H9 (cell line): Measurements from ENCODE around the gene PHACTR1. TPM values are rescaled to one million over a fixed set of nuclear protein-coding genes. Genes with fewer than 3 reads are reported as not detected.

Source experiments
- DNase-seq: peaks from one replicate; pipeline ENCODE4 v3.0.0-alpha.2; 2017
- H2AFZ ChIP-seq: one replicate; pipeline ENCODE4 v1.6.1; 2013; ENCODE audit warnings: mild to moderate bottlenecking, low read length, control low read depth, moderate library complexity
- H2AK5ac ChIP-seq: 2 replicates; pipeline ENCODE4 v1.6.1; 2013; ENCODE audit warnings: low read length, control low read depth, mixed read lengths; ENCODE audit not compliant: insufficient read length
- H2BK120ac ChIP-seq: one replicate; pipeline ENCODE4 v1.6.1; 2013; ENCODE audit warnings: low read depth, mild to moderate bottlenecking, low read length, control low read depth, inconsistent platforms; ENCODE audit not compliant: poor library complexity, severe bottlenecking
- H2BK12ac ChIP-seq: 2 replicates; pipeline ENCODE4 v1.6.1; 2013; ENCODE audit warnings: low read length, control low read depth, mixed read lengths, low read depth; ENCODE audit not compliant: insufficient read length
- H2BK15ac ChIP-seq: 2 replicates; pipeline ENCODE4 v1.6.1; 2013; ENCODE audit warnings: low read depth, low read length, control low read depth
- H2BK20ac ChIP-seq: one replicate; pipeline ENCODE4 v1.6.1; 2013; ENCODE audit warnings: low read depth, mild to moderate bottlenecking, low read length, control low read depth, inconsistent platforms; ENCODE audit not compliant: poor library complexity, severe bottlenecking
- H2BK5ac ChIP-seq: 2 replicates; pipeline ENCODE4 v1.6.1; 2013; ENCODE audit warnings: low read length, control low read depth, mixed read lengths; ENCODE audit not compliant: insufficient read length
- H3K14ac ChIP-seq: 2 replicates; pipeline ENCODE4 v1.6.1; 2013; ENCODE audit warnings: low read length, control low read depth; ENCODE audit not compliant: insufficient read depth
- H3K18ac ChIP-seq: 2 replicates; pipeline ENCODE4 v1.6.1; 2013; ENCODE audit warnings: low read depth, mild to moderate bottlenecking, mixed read lengths, low read length, control low read depth; ENCODE audit not compliant: insufficient read length
- H3K23ac ChIP-seq: 2 replicates; pipeline ENCODE4 v1.6.1; 2013; ENCODE audit warnings: low read length, control low read depth, mixed read lengths, low read depth; ENCODE audit not compliant: insufficient read length
- H3K23me2 ChIP-seq: 2 replicates; pipeline ENCODE4 v1.6.1; 2013; ENCODE audit warnings: low read depth, mild to moderate bottlenecking, mixed read lengths, low read length, control low read depth; ENCODE audit not compliant: insufficient read length, poor library complexity, severe bottlenecking
- H3K27ac ChIP-seq: 2 replicates; pipeline ENCODE4 v1.5.1; 2013; ENCODE audit warnings: low read length, control low read depth, mixed read lengths, low read depth; ENCODE audit not compliant: insufficient read length
- H3K27me3 ChIP-seq: 2 replicates; pipeline ENCODE4 v1.6.1; 2013; ENCODE audit warnings: low read length, control low read depth, inconsistent platforms; ENCODE audit not compliant: insufficient read depth
- H3K4ac ChIP-seq: 2 replicates; pipeline ENCODE4 v1.6.1; 2013; ENCODE audit warnings: low read depth, mild to moderate bottlenecking, control low read depth, inconsistent platforms, low read length, moderate library complexity
- H3K4me1 ChIP-seq: 2 replicates; pipeline ENCODE4 v1.6.1; 2013; ENCODE audit warnings: low read length, control low read depth, inconsistent platforms; ENCODE audit not compliant: insufficient read depth
- H3K4me2 ChIP-seq: 2 replicates; pipeline ENCODE4 v1.6.1; 2013; ENCODE audit warnings: low read length, control low read depth, mixed read lengths; ENCODE audit not compliant: insufficient read length, insufficient read depth
- H3K56ac ChIP-seq: 2 replicates; pipeline ENCODE4 v1.6.1; 2013; ENCODE audit warnings: low read depth, mild to moderate bottlenecking, mixed read lengths, low read length, control low read depth; ENCODE audit not compliant: insufficient read length
- H3K79me1 ChIP-seq: 2 replicates; pipeline ENCODE4 v1.6.1; 2013; ENCODE audit warnings: low read depth, mild to moderate bottlenecking, moderate library complexity, low read length, control low read depth, inconsistent platforms; ENCODE audit not compliant: insufficient read depth, poor library complexity, severe bottlenecking
- H3K79me2 ChIP-seq: 2 replicates; pipeline ENCODE4 v1.6.1; 2013; ENCODE audit warnings: low read length, control low read depth, inconsistent platforms; ENCODE audit not compliant: insufficient read depth
- H3K9ac ChIP-seq: 2 replicates; pipeline ENCODE4 v1.6.1; 2013; ENCODE audit warnings: low read length, control low read depth, mixed read lengths; ENCODE audit not compliant: insufficient read length; ENCODE audit errors: extremely low read depth
- H3K9me3 ChIP-seq: one replicate; pipeline ENCODE4 v1.6.1; 2013; ENCODE audit warnings: low read depth, low read length, inconsistent platforms; ENCODE audit not compliant: control insufficient read depth
- H3T11ph ChIP-seq: one replicate; pipeline ENCODE4 v1.6.1; 2013; ENCODE audit warnings: mild to moderate bottlenecking, low read length, control low read depth, inconsistent platforms
- H4K20me1 ChIP-seq: one replicate; pipeline ENCODE4 v1.6.1; 2013; ENCODE audit not compliant: control insufficient read depth, insufficient read length, insufficient read depth
- H4K5ac ChIP-seq: 2 replicates; pipeline ENCODE4 v1.6.1; 2013; ENCODE audit warnings: low read depth, mild to moderate bottlenecking, mixed read lengths, low read length, control low read depth; ENCODE audit not compliant: insufficient read length
- H4K8ac ChIP-seq: replicated peaks from 2 replicates; pipeline ENCODE4 v1.6.1; 2013; ENCODE audit warnings: low read length, control low read depth, mixed read lengths, low read depth; ENCODE audit not compliant: insufficient read length
- H4K91ac ChIP-seq: 2 replicates; pipeline ENCODE4 v1.6.1; 2013; ENCODE audit warnings: low read depth, mild to moderate bottlenecking, moderate library complexity, mixed read lengths, low read length, control low read depth; ENCODE audit not compliant: insufficient read length
- H3K27ac Mint-ChIP-seq, 3 experiments: 2 replicates in 2 of 3; 3 replicates in 1 of 3; pipeline ENCODE4 v1.8.0; 2020 to 2021; ENCODE audit warnings: mixed read lengths in 3 of 3, mild to moderate bottlenecking in 1 of 3, moderate library complexity in 1 of 3
- H3K27me3 Mint-ChIP-seq: 2 replicates; pipeline ENCODE4 v1.8.0; 2021; ENCODE audit warnings: low read depth, mild to moderate bottlenecking, moderate library complexity, mixed read lengths
- H3K36me3 Mint-ChIP-seq, 3 experiments: 2 replicates in 2 of 3; 3 replicates in 1 of 3; pipeline ENCODE4 v1.8.0; 2020 to 2021; ENCODE audit warnings: low read depth in 3 of 3, mixed read lengths in 3 of 3; ENCODE audit not compliant: insufficient read depth in 1 of 3
- H3K4me1 Mint-ChIP-seq, 2 experiments: 2 replicates each; pipeline ENCODE4 v1.8.0; 2020; ENCODE audit warnings: mixed read lengths in 2 of 2
- H3K4me3 Mint-ChIP-seq, 2 experiments: 2 replicates in 1 of 2; 3 replicates in 1 of 2; pipeline ENCODE4 v1.8.0; 2020 to 2021; ENCODE audit warnings: mild to moderate bottlenecking in 2 of 2, mixed read lengths in 2 of 2, moderate library complexity in 1 of 2
- H3K9me3 Mint-ChIP-seq, 2 experiments: 2 replicates in 1 of 2; 3 replicates in 1 of 2; pipeline ENCODE4 v1.8.0; 2020; ENCODE audit warnings: mild to moderate bottlenecking in 2 of 2, mixed read lengths in 2 of 2, moderate library complexity in 1 of 2
- CTCF ChIP-seq: fragments of 200-600 bp; sonication (generic); conservative IDR thresholded peaks from 3 replicates; pipeline ENCODE4 v1.8.0; 2021; ENCODE audit warnings: antibody characterized with exemption, mild to moderate bottlenecking
- WGBS: extraction: QIAGEN DNeasy Blood & Tissue Kit; methylation state at CpG from one replicate; pipeline ENCODE4 v1.1.7; 2013; ENCODE audit warnings: missing lambda C conversion rate, low lambda C conversion rate, mixed read lengths; ENCODE audit not compliant: insufficient read length; ENCODE audit errors: extremely low coverage; 5-methylcytosine and 5-hydroxymethylcytosine counted together
- total RNA-seq: library from RNA; stranded (reverse); gene quantifications from 2 replicates; pipeline ENCODE4 v1.2.1, GENCODE V29; 2021

PHACTR1 gene
- total RNA-seq, 1 experiment from 2014 or later = 15.9 TPM

- Histone ChIP-seq H3K4me1 (no peaks in the 10 kb centered on the region), H4K5ac (no peak overlapping the region), H3K27ac (no peak overlapping the region), H3T11ph (no peak overlapping the region), H3K56ac (no peak overlapping the region), H3K27me3 (no peaks in the 10 kb centered on the region), H2BK5ac (no peak overlapping the region), H2BK20ac (no peak overlapping the region), H2BK15ac (no peak overlapping the region), H3K14ac (no peak overlapping the region), H3K9me3 (no peaks in the 10 kb centered on the region), H3K79me1 (no peaks in the 10 kb centered on the region), H3K18ac (no peak overlapping the region), H3K23ac (no peak overlapping the region), H2BK12ac (no peak overlapping the region), H4K91ac (no peak overlapping the region), H3K4ac (no peak overlapping the region), H3K79me2 (no peaks in the 10 kb centered on the region; the same call in 1 of the 2 replicates), H3K4me2 (no peak overlapping the region), H4K8ac (no peak overlapping the region), H3K9ac (no peak overlapping the region), H2BK120ac (no peak overlapping the region), H3K23me2 (no peaks in the 10 kb centered on the region), H2AK5ac (no peak overlapping the region), H4K20me1 (no peaks in the 10 kb centered on the region), H2AFZ (no peak overlapping the region)
- Mint-ChIP-seq H3K27ac (no peak overlapping the region), H3K4me1 (peaks cover 4 to 6% of the 10 kb centered on the region in 2 experiments; a peak in 2 of 4 replicates), H3K9me3 (no peaks in the 10 kb centered on the region), H3K27me3 (no peaks in the 10 kb centered on the region), H3K4me3 (no peak overlapping the region), H3K36me3 (no peaks in the 10 kb centered on the region)
- WGBS = no CpG with 5 or more reads among the region's 6 CpGs
- TF ChIP-seq CTCF = no peak
- no peak for DNase-seq
Observed at GRCh38 chr6:13205106-13205505, 488.5 kb downstream of the PHACTR1 start.
